B cell (primary cell): ENCODE data around the gene PARN. TPM values are rescaled to one million over a fixed set of nuclear protein-coding genes. Genes with fewer than 3 reads are reported as not detected.

Experiments
- ATAC-seq: fragments of 200-7000 bp; cut with Tn5 transposase; one replicate; pipeline ENCODE4 v1.10.0; 2021; ENCODE audit warnings: low read depth, mild to moderate bottlenecking, moderate number of reproducible peaks, moderate library complexity
- CTCF ChIA-PET: fragments of 350-600 bp; sonication (Branson Sonifier 250); formaldehyde crosslinking; loops from one replicate; lab custom pipeline; 2021; ENCODE audit warnings: antibody characterized with exemption, inconsistent platforms; lab: Charles Lee
- POLR2A ChIA-PET: fragments of 350-600 bp; sonication (Branson Sonifier 250); formaldehyde crosslinking; loops from one replicate; lab custom pipeline; 2021; ENCODE audit warnings: antibody characterized with exemption; lab: Charles Lee
- DNase-seq: peaks from one replicate; pipeline ENCODE4 v3.0.0; 2013
- H2AFZ ChIP-seq: 2 replicates; pipeline ENCODE4 v1.6.1; 2012; ENCODE audit warnings: mild to moderate bottlenecking, low read depth, low read length; ENCODE audit not compliant: insufficient read depth, poor library complexity, severe bottlenecking
- H3K27ac ChIP-seq, 2 donors: 1 replicate in 1 of 2; 2 replicates in 1 of 2; pipeline ENCODE4 v1.5.1; 2012 to 2013; ENCODE audit warnings: low read length in 2 of 2, mild to moderate bottlenecking in 2 of 2, moderate library complexity in 1 of 2
- H3K27me3 ChIP-seq, 4 experiments: fragments of 200-600 bp in 1 of 4; sonication (generic) in 1 of 4; replicated peaks in 1 of 4; 1 replicate in 2 of 4; 2 replicates in 2 of 4; pipeline versions ENCODE4 v1.6.1 to v1.7.0; 2013 to 2016; ENCODE audit warnings: low read length in 3 of 4, mild to moderate bottlenecking in 2 of 4, mixed read lengths in 1 of 4, moderate library complexity in 1 of 4; ENCODE audit not compliant: insufficient read depth in 4 of 4, control insufficient read depth in 3 of 4; ENCODE audit errors: control extremely low read depth in 1 of 4
- H3K36me3 ChIP-seq, 2 experiments: replicated peaks in 1 of 2; 1 replicate in 1 of 2; 2 replicates in 1 of 2; pipeline versions ENCODE4 v1.6.1 to v1.7.1; 2013; ENCODE audit warnings: low read length in 1 of 2; ENCODE audit not compliant: insufficient read depth in 2 of 2, control insufficient read depth in 1 of 2; ENCODE audit errors: control extremely low read depth in 1 of 2, extremely low read depth in 1 of 2
- H3K4me1 ChIP-seq, 2 donors: fragments of 200-600 bp in 1 of 2; sonication (generic) in 1 of 2; 1 replicate in 1 of 2; 2 replicates in 1 of 2; pipeline versions ENCODE4 v1.5.1 to v1.6.1; 2013 to 2017; ENCODE audit warnings: low read length in 2 of 2; ENCODE audit not compliant: control insufficient read depth in 2 of 2, insufficient read depth in 2 of 2
- H3K4me2 ChIP-seq: replicated peaks from 2 replicates; pipeline ENCODE3; 2012; ENCODE audit warnings: mild to moderate bottlenecking, low read depth, low read length; ENCODE audit not compliant: poor library complexity, severe bottlenecking
- H3K4me3 ChIP-seq, 5 experiments: fragments of 200-600 bp in 1 of 5; sonication (generic) in 1 of 5; 1 replicate in 3 of 5; 2 replicates in 2 of 5; pipeline versions ENCODE4 v1.5.1 to v1.7.0; 2011 to 2016; ENCODE audit warnings: low read length in 4 of 5, mild to moderate bottlenecking in 4 of 5, low read depth in 2 of 5, control low read depth in 1 of 5, moderate library complexity in 1 of 5; ENCODE audit not compliant: insufficient read depth in 1 of 5; ENCODE audit errors: control extremely low read depth in 1 of 5, extremely low read depth in 1 of 5
- H3K79me2 ChIP-seq: fragments of 200-600 bp; sonication (generic); one replicate; pipeline ENCODE4 v1.6.0; 2016; ENCODE audit warnings: low read length; ENCODE audit not compliant: control insufficient read depth, insufficient read depth
- H3K9ac ChIP-seq: fragments of 200-600 bp; sonication (generic); 2 replicates; pipeline ENCODE4 v1.6.1; 2017; ENCODE audit warnings: mild to moderate bottlenecking, low read length, moderate library complexity
- H3K9me3 ChIP-seq, 3 donors: one replicate each; pipeline versions ENCODE4 v1.6.1 to v1.7.1; 2013; ENCODE audit warnings: low read length in 2 of 3; ENCODE audit not compliant: control insufficient read depth in 2 of 3, insufficient read depth in 1 of 3; ENCODE audit errors: control extremely low read depth in 1 of 3
- H4K20me1 ChIP-seq: 2 replicates; pipeline ENCODE4 v1.6.0; 2012; ENCODE audit warnings: mild to moderate bottlenecking, low read length; ENCODE audit not compliant: insufficient read depth, control insufficient read depth, poor library complexity, severe bottlenecking
- H3K27ac Mint-ChIP-seq: one replicate; pipeline ENCODE4 v1.8.0; 2021; ENCODE audit warnings: mixed read lengths
- H3K27me3 Mint-ChIP-seq: one replicate; pipeline ENCODE4 v1.8.0; 2021; ENCODE audit warnings: mixed read lengths
- H3K4me1 Mint-ChIP-seq: one replicate; pipeline ENCODE4 v1.8.0; 2021; ENCODE audit warnings: mixed read lengths
- H3K4me3 Mint-ChIP-seq: one replicate; pipeline ENCODE4 v1.8.0; 2021; ENCODE audit warnings: mixed read lengths
- H3K9me3 Mint-ChIP-seq: one replicate; pipeline ENCODE4 v1.8.0; 2022; ENCODE audit warnings: mixed read lengths; ENCODE audit not compliant: insufficient read depth
- CTCF ChIP-seq: fragments of 200-600 bp; IDR thresholded peaks from one replicate; pipeline ENCODE4 v1.8.0; 2022; ENCODE audit warnings: antibody characterized with exemption, mild to moderate bottlenecking
- EZH2 ChIP-seq: IDR thresholded peaks from 2 replicates; pipeline ENCODE4 v1.6.1; 2012; ENCODE audit warnings: borderline replicate concordance, low read depth, mild to moderate bottlenecking, moderate library complexity, low read length; ENCODE audit not compliant: insufficient read depth, poor library complexity, severe bottlenecking
- WGBS: methylation state at CpG from one replicate; pipeline ENCODE4 v1.1.5; 2013; ENCODE audit warnings: missing lambda C conversion rate; ENCODE audit not compliant: insufficient coverage; 5-methylcytosine and 5-hydroxymethylcytosine counted together
- intact Hi-C: fragments of 100-400 bp; cut with micrococcal nuclease; formaldehyde crosslinking; loops from one replicate; pipeline ENCODE4 v1.10.0; 2022
- polyA plus RNA-seq: library from polyadenylated mRNA; depleted of rRNA; stranded (reverse); fragments of >200 nt; gene quantifications from 2 replicates; pipeline ENCODE4 v1.2.3, GENCODE V29; 2012
- total RNA-seq, 2 donors: library from RNA; stranded (reverse); fragments of 120-200 nt in 1 of 2; gene quantifications; 1 replicate in 1 of 2; 2 replicates in 1 of 2; pipeline versions ENCODE4 v1.2.3 to v1.2.4, GENCODE V29; 2013 to 2022

The PARN gene
- total and polyA plus RNA-seq, 2 donors (not counting 1 experiment from before 2014, with no cell fraction given), result 25.3 to 62.2 TPM

GRCh38 chr16:14476183-14476582 is 153.9 kb downstream of the PARN start:
- intact Hi-C loops, result no loop called here
- no peak for ATAC-seq
- no peaks in the 10 kb centered on the region for H3K4me1 ChIP-seq
- no peaks in the 10 kb centered on the region for H4K20me1 ChIP-seq
- TF ChIP-seq EZH2, result no peak
- no peak for TF ChIP-seq CTCF
- H3K4me1 Mint-ChIP-seq, result no peaks in the 10 kb centered on the region
- H3K4me2 ChIP-seq, result no peak overlapping the region
- peaks cover 3 to 8% (median 4%) of the 10 kb centered on the region in 3 donors for H3K9me3 ChIP-seq
- H3K36me3 ChIP-seq, result peaks cover 12 to 22% of the 10 kb centered on the region in 2 experiments
- H3K79me2 ChIP-seq, result peaks cover 3% of the 10 kb centered on the region
- no peak overlapping the region for H3K4me3 ChIP-seq
- no peak overlapping the region for H2AFZ ChIP-seq
- no peak overlapping the region for H3K9ac ChIP-seq
- H3K4me3 Mint-ChIP-seq, result no peak overlapping the region
- CTCF ChIA-PET, result no interaction called here
- no peak overlapping the region for H3K27ac ChIP-seq
- no peaks in the 10 kb centered on the region for H3K27me3 ChIP-seq
- H3K27ac Mint-ChIP-seq, result no peak overlapping the region
- no peaks in the 10 kb centered on the region for H3K9me3 Mint-ChIP-seq
- no peaks in the 10 kb centered on the region for H3K27me3 Mint-ChIP-seq
- POLR2A ChIA-PET, result no interaction called here
- no peak for DNase-seq
- no CpG with 5 or more reads among the region's 1 CpG for WGBS

- WGBS, result 85% methylated on average over 2 of the region's 7 CpGs
- Histone ChIP-seq H3K9me3 (peaks cover 3 to 8% (median 4%) of the 10 kb centered on the region in 3 donors), H3K4me3 (no peak overlapping the region), H4K20me1 (no peaks in the 10 kb centered on the region), H3K79me2 (peaks cover 3% of the 10 kb centered on the region), H3K4me2 (no peak overlapping the region), H3K27me3 (no peaks in the 10 kb centered on the region), H3K27ac (no peak overlapping the region), H3K36me3 (peaks cover 10 to 22% of the 10 kb centered on the region in 2 experiments), H3K4me1 (no peaks in the 10 kb centered on the region), H2AFZ (no peak overlapping the region), H3K9ac (no peak overlapping the region)
- Mint-ChIP-seq H3K4me3 (no peak overlapping the region), H3K4me1 (no peaks in the 10 kb centered on the region), H3K9me3 (no peaks in the 10 kb centered on the region), H3K27me3 (no peaks in the 10 kb centered on the region), H3K27ac (no peak overlapping the region)
- intact Hi-C loops, result no loop called here
- ChIA-PET POLR2A (interaction anchor here (0.5 kb wide), 1 partner anchor 44 kb away, joined by 5 read pairs; no protein-coding TSS in a partner anchor), CTCF (interaction anchor here (1.1 kb wide), 1 partner anchor 13 kb away, joined by 3 read pairs; no protein-coding TSS in a partner anchor)
- no peak for DNase-seq
- TF ChIP-seq EZH2, result no peak
- no peak for TF ChIP-seq CTCF
- no peak for ATAC-seq
Observed at GRCh38 chr16:14475370-14476139, 154.5 kb downstream of the PARN start.
